ENCODE measurements around the gene CCDC124.

GRCh38 chr19:17943274-17944221 lies 10.7 kb downstream of the CCDC124 start:
- no peak for TF ChIP-seq POLR2A (IDR thresholded peaks at IDR 0.05)
- no peak for TF ChIP-seq CTCF (IDR thresholded peaks at IDR 0.05)
